Measurements from ENCODE around the gene CALML6. TPM values are rescaled to one million over a fixed set of nuclear protein-coding genes. Genes with fewer than 3 reads are reported as not detected.

Gene CALML6
- total and polyA plus RNA-seq, 2 of the 4 experiments (the other 2 are of a cell fraction), result 0.91 TPM; not detected in 1

DNA sequence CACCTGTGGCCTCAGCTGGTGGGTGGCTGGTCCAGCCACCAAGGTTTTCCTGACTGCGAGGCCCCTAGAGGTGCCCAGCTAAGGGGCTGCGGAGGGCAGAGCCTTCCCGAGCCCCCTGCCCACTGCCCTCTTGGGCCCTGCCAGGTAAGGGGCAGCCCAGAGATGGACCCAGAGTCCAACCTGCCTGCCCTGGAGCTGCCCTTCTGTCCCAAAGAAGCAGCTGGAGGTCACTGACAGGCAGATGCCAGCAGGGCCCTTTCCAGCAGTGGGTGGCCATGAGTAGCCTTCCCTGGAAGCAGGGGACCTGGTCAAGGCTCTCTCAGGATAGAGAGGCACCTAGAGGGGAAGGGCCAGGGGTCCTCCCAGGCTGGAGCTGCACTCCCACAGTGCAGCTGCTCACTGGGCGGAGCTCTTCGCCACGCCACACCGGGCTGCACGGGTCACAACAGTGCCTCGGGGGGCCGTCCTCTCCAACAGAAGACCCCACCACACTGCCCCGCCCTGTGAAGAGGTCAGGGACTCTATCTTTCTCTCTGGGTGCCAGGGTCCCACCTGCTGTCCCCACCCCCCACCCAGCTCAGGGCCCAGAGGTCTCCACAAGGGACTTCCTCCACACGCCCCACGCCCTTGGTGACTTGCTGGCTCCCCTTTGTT is 13.3 kb upstream of the CALML6 start:
- ChIA-PET POLR2A (ENCODE audit: unreplicated experiment) (no interaction called here), CTCF (no interaction called here)
- Histone ChIP-seq H2BK20ac (ENCODE audit: low read depth, low read length) (no peak overlapping the region), H4K5ac (ENCODE audit: low read depth, low read length) (no peak overlapping the region), H2BK120ac (ENCODE audit: low read depth, low read length) (no peak overlapping the region), H3K27ac (ENCODE audit: insufficient read depth, low read length) (no peak overlapping the region), H4K8ac (ENCODE audit: low read depth in 2 of 2, low read length in 2 of 2) (no peak overlapping the region), H3K36me3 (ENCODE audit: control insufficient read depth, insufficient read depth, low read length) (no peaks in the 10 kb centered on the region), H3K4me3 (ENCODE audit: insufficient read depth, low read depth, low read length) (no peak overlapping the region), H4K20me1 (ENCODE audit: insufficient read depth, low read length) (0 out of 2 replicates have a peak, but pooled peaks cover 6% of the 10 kb centered on the region), H3K27me3 (ENCODE audit: control insufficient read depth, insufficient read depth, low read length) (peaks cover 2% of the 10 kb centered on the region; the same call in 1 of the 2 replicates), H3K4me2 (ENCODE audit: low read depth, low read length) (no peak overlapping the region), H3K79me1 (ENCODE audit: low read depth in 1 of 2, low read length in 2 of 2) (peaks cover 0 to 8% of the 10 kb centered on the region in 2 experiments; a peak in 2 of 4 replicates), H3K4me1 (ENCODE audit: control insufficient read depth, insufficient read depth, low read length) (no peaks in the 10 kb centered on the region), H3K14ac (replicated peaks; ENCODE audit: low read depth, low read length) (no peak overlapping the region), H3K9me3 (ENCODE audit: control insufficient read depth, insufficient read depth, low read length) (peaks cover 3% of the 10 kb centered on the region; the same call in 1 of the 2 replicates), H3K9me1 (ENCODE audit: insufficient read depth, low read length) (no peaks in the 10 kb centered on the region; the same call in 1 of the 2 replicates), H2AK5ac (ENCODE audit: low read depth, low read length) (no peak overlapping the region), H2AFZ (replicated peaks; ENCODE audit: low read length, poor library complexity) (no peak overlapping the region), H3K18ac (ENCODE audit: low read depth, low read length) (no peak overlapping the region), H2BK15ac (ENCODE audit: low read depth, low read length) (no peak overlapping the region), H3K56ac (ENCODE audit: extremely low read depth, insufficient read depth, low read length) (no peak overlapping the region), H3K4ac (ENCODE audit: low read depth, low read length) (no peak overlapping the region), H3K23ac (ENCODE audit: low read depth, low read length) (no peak overlapping the region), H4K91ac (ENCODE audit: insufficient read depth, low read depth, low read length) (no peak overlapping the region), H2AK9ac (replicated peaks; ENCODE audit: low read depth, low read length, poor library complexity) (no peak overlapping the region), H2BK5ac (ENCODE audit: low read depth, low read length, poor library complexity, severe bottlenecking) (no peak overlapping the region), H3K9ac (ENCODE audit: low read depth, low read length) (no peak overlapping the region)
- in situ Hi-C loops (cut with MboI; ENCODE audit: low sequenced_read_pairs) (loop anchor here (10.0 kb wide), 1 partner anchor 117 kb away; no protein-coding TSS in a partner anchor), intact Hi-C loops (cut with micrococcal nuclease) (loop anchor here (10.0 kb wide), 1 partner anchor 327 kb away; the partner anchor contains the start of gene SSU72), dilution Hi-C loops (cut with HindIII; ENCODE audit: low sequenced_read_pairs, unreplicated experiment) (no loop called here)
- TF ChIP-seq RAD21 (IDR thresholded peaks at IDR 0.05; ENCODE audit: low read length), result no peak
- TF ChIP-seq, protein P1, sequence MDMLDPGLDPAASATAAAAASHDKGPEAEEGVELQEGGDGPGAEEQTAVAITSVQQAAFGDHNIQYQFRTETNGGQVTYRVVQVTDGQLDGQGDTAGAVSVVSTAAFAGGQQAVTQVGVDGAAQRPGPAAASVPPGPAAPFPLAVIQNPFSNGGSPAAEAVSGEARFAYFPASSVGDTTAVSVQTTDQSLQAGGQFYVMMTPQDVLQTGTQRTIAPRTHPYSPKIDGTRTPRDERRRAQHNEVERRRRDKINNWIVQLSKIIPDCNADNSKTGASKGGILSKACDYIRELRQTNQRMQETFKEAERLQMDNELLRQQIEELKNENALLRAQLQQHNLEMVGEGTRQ (IDR thresholded peaks at IDR 0.05; ENCODE audit: low read depth, low read length), result no peak
- WGBS, 2 experiments (ENCODE audit: extremely low coverage in 2 of 2, insufficient read length in 1 of 2), result 72% methylated on average over 10 of the region's 13 CpGs; no CpG with 5 or more reads in 1 of the 2 experiments
- no TSS peak for BruUV-seq (replicated peaks)
- no peak for DNase-seq
- no peak for ATAC-seq (ENCODE audit: low read depth)

All from IMR-90 (cell line).